SK-N-SH treated with all-trans-retinoic acid at 6 μM for 48 hours (cell line): ENCODE results near the gene SP3.

Experiments
- CREB5 ChIP-seq: fragments of 250-450 bp; sonication (Bioruptor Pico); IDR thresholded peaks from 2 replicates; pipeline ENCODE4 v1.5.1; 2020; ENCODE audit warnings: low read depth, mild to moderate bottlenecking, moderate library complexity
- ZNF565 ChIP-seq: fragments of 450-650 bp; formaldehyde crosslinking; conservative IDR thresholded peaks from 2 replicates; pipeline ENCODE4 v1.5.0; 2020; ENCODE audit warnings: low read depth, mild to moderate bottlenecking, moderate library complexity

GRCh38 chr2:173989160-173989883 is 24.1 kb upstream of the SP3 start:
- TF ChIP-seq ZNF565 (CRISPR knock-in tag) (no peak), CREB5 (no peak)
